ENCODE results near the gene ARMH3. TPM values are rescaled to one million over a fixed set of nuclear protein-coding genes. Genes with fewer than 3 reads are reported as not detected.

Gene ARMH3
- total RNA-seq, 1 donor from 2014 or later: 26.6 TPM

DNA sequence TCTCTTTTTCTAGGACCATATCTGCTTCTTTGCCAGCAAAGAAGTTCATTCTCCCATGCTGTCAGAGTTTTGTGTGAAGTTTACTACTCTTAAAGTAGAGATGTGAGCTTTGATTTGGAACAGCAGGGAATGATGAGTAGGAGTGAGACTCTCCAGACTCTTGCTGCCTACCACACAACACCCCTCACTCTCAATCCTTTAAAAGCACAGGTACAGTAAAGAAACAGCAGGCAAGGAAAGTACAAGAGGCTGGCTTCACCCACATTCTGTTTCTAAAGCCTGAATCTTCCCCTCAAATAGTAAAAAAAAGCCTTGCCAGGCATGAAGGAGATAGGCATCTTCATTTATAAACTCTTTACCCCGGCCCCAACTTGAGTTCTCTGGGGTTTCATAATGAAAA is 97.3 kb downstream of the ARMH3 start:
- peaks cover 18% of the 10 kb centered on the region for H3K36me3 Mint-ChIP-seq
- no peak for DNase-seq (ENCODE audit: low spot score in 2 of 2, unreplicated experiment in 2 of 2)
- peaks cover 3% of the 10 kb centered on the region for H3K9me3 Mint-ChIP-seq
- no peak overlapping the region for H3K27ac Mint-ChIP-seq
- H3K4me3 Mint-ChIP-seq: no peak overlapping the region
- H3K27me3 Mint-ChIP-seq (ENCODE audit: low read depth): no peaks in the 10 kb centered on the region
- TF ChIP-seq, protein P1, sequence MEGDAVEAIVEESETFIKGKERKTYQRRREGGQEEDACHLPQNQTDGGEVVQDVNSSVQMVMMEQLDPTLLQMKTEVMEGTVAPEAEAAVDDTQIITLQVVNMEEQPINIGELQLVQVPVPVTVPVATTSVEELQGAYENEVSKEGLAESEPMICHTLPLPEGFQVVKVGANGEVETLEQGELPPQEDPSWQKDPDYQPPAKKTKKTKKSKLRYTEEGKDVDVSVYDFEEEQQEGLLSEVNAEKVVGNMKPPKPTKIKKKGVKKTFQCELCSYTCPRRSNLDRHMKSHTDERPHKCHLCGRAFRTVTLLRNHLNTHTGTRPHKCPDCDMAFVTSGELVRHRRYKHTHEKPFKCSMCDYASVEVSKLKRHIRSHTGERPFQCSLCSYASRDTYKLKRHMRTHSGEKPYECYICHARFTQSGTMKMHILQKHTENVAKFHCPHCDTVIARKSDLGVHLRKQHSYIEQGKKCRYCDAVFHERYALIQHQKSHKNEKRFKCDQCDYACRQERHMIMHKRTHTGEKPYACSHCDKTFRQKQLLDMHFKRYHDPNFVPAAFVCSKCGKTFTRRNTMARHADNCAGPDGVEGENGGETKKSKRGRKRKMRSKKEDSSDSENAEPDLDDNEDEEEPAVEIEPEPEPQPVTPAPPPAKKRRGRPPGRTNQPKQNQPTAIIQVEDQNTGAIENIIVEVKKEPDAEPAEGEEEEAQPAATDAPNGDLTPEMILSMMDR (IDR thresholded peaks at IDR 0.05; ENCODE audit: unreplicated experiment): no peak
- no peaks in the 10 kb centered on the region for H3K4me1 Mint-ChIP-seq

DNA sequence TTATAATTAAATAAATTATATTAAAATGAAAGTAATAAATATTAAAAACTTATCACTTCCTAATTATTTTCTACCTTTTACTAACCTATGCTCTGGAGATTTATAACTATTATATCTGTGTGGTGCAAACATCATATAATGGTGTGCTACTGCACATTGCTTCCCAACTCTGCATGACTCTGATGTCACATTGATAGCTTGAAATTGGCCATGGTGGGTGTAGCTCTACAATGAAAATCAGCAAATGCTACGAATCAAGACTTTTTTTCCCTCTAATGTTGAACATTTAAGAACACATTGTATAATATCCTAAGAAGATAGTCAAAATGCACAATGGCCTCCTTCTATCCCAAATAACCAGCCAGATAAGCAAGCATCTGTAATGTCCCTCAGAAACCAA is 99.1 kb downstream of the ARMH3 start:
- Mint-ChIP-seq H3K9me3 (peaks cover 13% of the 10 kb centered on the region), H3K36me3 (peaks cover 35% of the 10 kb centered on the region), H3K4me1 (no peaks in the 10 kb centered on the region), H3K27me3 (ENCODE audit: low read depth) (no peaks in the 10 kb centered on the region), H3K27ac (no peak overlapping the region), H3K4me3 (no peak overlapping the region)
- TF ChIP-seq, protein P1 (IDR thresholded peaks at IDR 0.05; ENCODE audit: unreplicated experiment): no peak
- no peak for DNase-seq (ENCODE audit: low spot score in 2 of 2, unreplicated experiment in 2 of 2)

DNA sequence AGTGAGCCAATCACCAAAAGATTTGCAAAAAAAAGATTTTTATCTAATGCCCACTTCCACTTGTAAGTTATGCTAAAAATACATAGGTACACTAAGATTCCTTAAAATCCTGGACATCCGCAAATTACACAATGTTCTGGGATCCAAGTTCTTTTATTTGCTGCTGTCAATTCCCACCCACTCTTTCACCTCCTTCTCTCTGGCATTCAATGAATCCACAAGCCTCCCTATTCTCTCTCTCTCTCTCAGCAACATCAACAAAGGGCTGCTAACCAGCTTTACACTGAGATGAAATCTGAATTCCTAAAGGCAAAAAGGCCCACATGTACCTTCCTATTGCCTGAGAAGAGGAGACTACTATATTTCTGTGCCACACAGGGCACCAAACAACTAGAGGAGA is 99.9 kb downstream of the ARMH3 start:
- Mint-ChIP-seq H3K4me1 (no peaks in the 10 kb centered on the region), H3K36me3 (peaks cover 35% of the 10 kb centered on the region), H3K4me3 (no peak overlapping the region), H3K27me3 (ENCODE audit: low read depth) (no peaks in the 10 kb centered on the region), H3K27ac (no peak overlapping the region), H3K9me3 (peaks cover 13% of the 10 kb centered on the region)
- TF ChIP-seq, protein P1 (IDR thresholded peaks at IDR 0.05; ENCODE audit: unreplicated experiment): no peak
- DNase-seq (ENCODE audit: low spot score in 2 of 2, unreplicated experiment in 2 of 2): no peak

DNA sequence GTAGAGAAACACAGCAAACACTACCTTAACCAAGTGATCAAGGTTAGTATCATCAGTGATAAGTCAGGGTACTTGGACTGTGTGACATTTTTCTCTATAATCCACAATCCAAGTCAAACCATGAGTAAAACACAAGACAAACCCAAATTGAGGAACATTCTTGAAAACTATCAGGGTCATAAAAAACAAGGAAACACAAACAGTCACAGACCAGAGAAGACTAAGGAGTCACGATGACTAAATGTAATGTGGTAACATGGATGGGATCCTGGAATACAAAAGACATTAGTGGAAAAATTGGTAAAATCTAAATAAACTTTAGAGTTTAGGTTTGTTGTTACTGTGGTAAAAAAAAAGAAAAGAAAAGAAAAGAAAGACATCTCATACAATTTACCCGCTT is 103.8 kb downstream of the ARMH3 start:
- no peak for DNase-seq (ENCODE audit: low spot score in 2 of 2, unreplicated experiment in 2 of 2)
- TF ChIP-seq, protein P1 (IDR thresholded peaks at IDR 0.05; ENCODE audit: unreplicated experiment): no peak
- no peaks in the 10 kb centered on the region for H3K4me1 Mint-ChIP-seq
- H3K36me3 Mint-ChIP-seq: peaks cover 60% of the 10 kb centered on the region
- no peaks in the 10 kb centered on the region for H3K27me3 Mint-ChIP-seq (ENCODE audit: low read depth)
- no peak overlapping the region for H3K27ac Mint-ChIP-seq
- H3K4me3 Mint-ChIP-seq: no peak overlapping the region
- peaks cover 40% of the 10 kb centered on the region for H3K9me3 Mint-ChIP-seq

DNA sequence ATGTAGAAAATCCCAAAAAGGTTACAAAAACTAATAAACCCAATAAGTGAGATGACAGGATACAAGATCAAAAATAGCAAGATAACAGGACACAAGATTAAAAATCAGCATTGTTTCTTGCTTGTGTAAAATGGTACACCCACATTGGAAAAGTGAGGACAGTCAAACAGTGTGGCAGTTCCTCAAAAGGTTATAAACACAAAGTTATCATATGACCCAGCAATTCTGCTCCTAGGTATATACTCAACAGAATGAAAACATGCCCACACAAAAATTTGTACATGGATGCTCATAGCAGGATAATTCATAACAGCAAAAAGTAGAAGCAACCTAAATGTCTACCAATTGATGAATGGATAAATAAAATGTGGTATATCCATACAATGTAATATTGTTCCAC is 105.8 kb downstream of the ARMH3 start:
- H3K27me3 Mint-ChIP-seq (ENCODE audit: low read depth): no peaks in the 10 kb centered on the region
- H3K27ac Mint-ChIP-seq: no peak overlapping the region
- DNase-seq (ENCODE audit: low spot score in 2 of 2, unreplicated experiment in 2 of 2): no peak
- H3K4me3 Mint-ChIP-seq: no peak overlapping the region
- TF ChIP-seq, protein P1 (IDR thresholded peaks at IDR 0.05; ENCODE audit: unreplicated experiment): no peak
- no peaks in the 10 kb centered on the region for H3K4me1 Mint-ChIP-seq
- H3K36me3 Mint-ChIP-seq: peaks cover 62% of the 10 kb centered on the region
- peaks cover 45% of the 10 kb centered on the region for H3K9me3 Mint-ChIP-seq

DNA sequence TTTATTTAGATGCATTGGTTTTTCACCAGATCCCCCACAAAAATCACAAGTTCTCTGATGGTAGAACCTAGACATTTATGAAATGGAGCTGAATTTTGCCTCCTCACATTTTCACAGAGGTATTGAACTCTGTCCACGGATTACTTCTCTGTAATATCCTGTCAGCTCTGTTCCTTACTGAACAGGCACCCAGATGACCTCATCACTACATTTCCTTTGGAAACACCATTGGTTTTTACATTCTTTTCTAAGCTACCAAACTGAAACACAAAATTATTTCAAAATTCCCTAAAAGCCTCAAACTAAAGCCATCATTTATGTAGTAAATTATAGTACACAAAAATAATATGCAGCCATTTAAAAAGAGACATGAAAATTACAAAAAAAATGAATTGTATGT is 114.1 kb downstream of the ARMH3 start:
- Mint-ChIP-seq H3K4me3 (no peak overlapping the region), H3K36me3 (peaks cover 17% of the 10 kb centered on the region), H3K4me1 (peaks cover 30% of the 10 kb centered on the region), H3K9me3 (peaks cover 9% of the 10 kb centered on the region), H3K27ac (peak overlapping the region; percentile 51), H3K27me3 (ENCODE audit: low read depth) (no peaks in the 10 kb centered on the region)
- DNase-seq (ENCODE audit: low spot score in 2 of 2, unreplicated experiment in 2 of 2): no peak
- TF ChIP-seq, protein P1 (IDR thresholded peaks at IDR 0.05; ENCODE audit: unreplicated experiment): no peak
